ENCODE data around the gene KCNE1. TPM values are rescaled to one million over a fixed set of nuclear protein-coding genes. Genes with fewer than 3 reads are reported as not detected.

The KCNE1 gene
- total and polyA plus RNA-seq, 2 experiments from 2014 or later, result 0.29 to 2.3 TPM

Other genes starting within 250 kb of the KCNE1 start
- gene KCNE2, start 148.2 kb downstream of the KCNE1 start, total RNA-seq, result 1.7 TPM in 1 of 2 replicates, not detected in the other
- 0.82 and 2.7 TPM in 2 replicates for gene KCNE2, start 148.2 kb downstream of the KCNE1 start, polyA plus RNA-seq
- gene SMIM11, start 136.7 kb downstream of the KCNE1 start, total RNA-seq, result 13.9 and 17.4 TPM in 2 replicates
- gene SMIM11, start 136.7 kb downstream of the KCNE1 start, polyA plus RNA-seq, result 7.3 and 11.0 TPM in 2 replicates
- not detected in 2 replicates for gene SMIM34, start 88.3 kb downstream of the KCNE1 start, total RNA-seq
- not detected in 2 replicates for gene SMIM34, start 88.3 kb downstream of the KCNE1 start, polyA plus RNA-seq
- 47.4 and 48.4 TPM in 2 replicates for gene RCAN1, start 102.9 kb upstream of the KCNE1 start, total RNA-seq
- 96.2 and 104 TPM in 2 replicates for gene RCAN1, start 102.9 kb upstream of the KCNE1 start, polyA plus RNA-seq
- not detected in 2 replicates for gene CLIC6, start 156.8 kb upstream of the KCNE1 start, total RNA-seq
- gene CLIC6, start 156.8 kb upstream of the KCNE1 start, polyA plus RNA-seq, result not detected in 2 replicates

Measured in cardiac muscle cell (in vitro differentiated cells and primary cell).